Prostate gland (tissue), 2 donors: Measurements from ENCODE around the gene SMPX.

Experiments
- CTCF ChIP-seq, 4 experiments: fragments of 200-600 bp in 2 of 4; fragments of 450-650 bp in 2 of 4; sonication (generic) in 2 of 4; IDR thresholded peaks; 1 replicate in 3 of 4; 2 replicates in 1 of 4; pipeline ENCODE4 v1.5.1; 2016 to 2019; ENCODE audit warnings: antibody characterized with exemption in 4 of 4, mild to moderate bottlenecking in 2 of 4, moderate library complexity in 2 of 4
- POLR2AphosphoS5 ChIP-seq: sonication (generic); formaldehyde crosslinking; IDR thresholded peaks from one replicate; pipeline ENCODE4 v1.6.1; 2017; ENCODE audit warnings: antibody characterized with exemption

DNA sequence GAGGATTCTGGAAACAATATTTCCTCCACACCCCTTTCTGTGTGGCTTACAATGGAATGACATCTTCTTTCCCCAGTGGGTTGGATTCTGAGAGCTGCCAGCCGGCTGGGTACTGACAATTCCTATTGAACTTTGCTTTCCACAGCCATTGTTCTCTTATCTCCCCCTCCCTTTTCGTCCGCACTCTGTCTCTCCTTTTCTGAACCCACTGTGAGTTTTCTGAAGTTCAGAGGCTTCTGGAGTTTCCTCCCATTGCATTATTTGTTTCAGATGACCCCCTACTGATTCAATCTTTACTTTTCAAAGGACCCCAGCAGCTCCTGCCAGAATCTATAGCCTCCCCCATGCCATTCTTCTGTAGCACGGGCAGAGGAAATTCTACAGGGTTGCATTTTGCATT lies 10.4 kb downstream of the SMPX start:
- TF ChIP-seq CTCF (IDR thresholded peaks at IDR 0.05) (no peak), POLR2AphosphoS5 (no peak)
